Keratinocyte (primary cell): ENCODE data around the gene C1QTNF3. TPM values are rescaled to one million over a fixed set of nuclear protein-coding genes. Genes with fewer than 3 reads are reported as not detected.

Experiments used
- DNase-seq: peaks from one replicate; pipeline ENCODE4 v3.0.0-alpha.2; 2011; ENCODE audit warnings: low read depth, missing footprints, low spot score
- FAIRE-seq: peaks from 2 replicates; lab custom pipeline; 2011; peaks lifted over from hg19 to GRCh38; lab: Jason Lieb, UNC
- H2AFZ ChIP-seq: 2 replicates; pipeline ENCODE4 v1.6.0; 2012; ENCODE audit warnings: low read length, control low read depth, inconsistent platforms; ENCODE audit not compliant: control insufficient read depth
- H3K27ac ChIP-seq: 2 replicates; pipeline ENCODE4 v1.5.1; 2011; ENCODE audit warnings: low read length; ENCODE audit not compliant: control insufficient read depth, insufficient read depth
- H3K27me3 ChIP-seq: 3 replicates; pipeline ENCODE4 v1.6.0; 2011; ENCODE audit warnings: low read length; ENCODE audit not compliant: control insufficient read depth, insufficient read depth; ENCODE audit errors: extremely low read depth
- H3K36me3 ChIP-seq, 2 experiments: 2 replicates in 1 of 2; 3 replicates in 1 of 2; pipeline ENCODE4 v1.5.1; 2011; ENCODE audit warnings: low read length in 2 of 2, mild to moderate bottlenecking in 1 of 2; ENCODE audit not compliant: control insufficient read depth in 2 of 2, insufficient read depth in 2 of 2; ENCODE audit errors: extremely low read depth in 1 of 2
- H3K4me1 ChIP-seq: 3 replicates; pipeline ENCODE4 v1.5.1; 2011; ENCODE audit warnings: low read length; ENCODE audit not compliant: control insufficient read depth, insufficient read depth; ENCODE audit errors: extremely low read depth
- H3K4me2 ChIP-seq: 3 replicates; pipeline ENCODE4 v1.6.0; 2011; ENCODE audit warnings: low read depth, low read length; ENCODE audit not compliant: control insufficient read depth, insufficient read depth; ENCODE audit errors: extremely low read depth
- H3K4me3 ChIP-seq, 3 experiments: fragments of 200-600 bp in 1 of 3; sonication (generic) in 1 of 3; 2 replicates in 2 of 3; 3 replicates in 1 of 3; pipeline ENCODE4 v1.5.1; 2011 to 2016; ENCODE audit warnings: low read length in 3 of 3, mild to moderate bottlenecking in 3 of 3, control low read depth in 2 of 3, inconsistent platforms in 1 of 3, low read depth in 1 of 3, mixed read lengths in 1 of 3, mixed run types in 1 of 3, moderate library complexity in 1 of 3; ENCODE audit not compliant: control insufficient read depth in 2 of 3, insufficient read depth in 2 of 3; ENCODE audit errors: extremely low read depth in 1 of 3
- H3K79me2 ChIP-seq: 2 replicates; pipeline ENCODE4 v1.6.0; 2012; ENCODE audit warnings: low read length; ENCODE audit not compliant: control insufficient read depth, insufficient read depth
- H3K9ac ChIP-seq: 3 replicates; pipeline ENCODE4 v1.6.0; 2011; ENCODE audit warnings: low read length; ENCODE audit not compliant: control insufficient read depth, insufficient read depth; ENCODE audit errors: extremely low read depth
- H3K9me1 ChIP-seq: 3 replicates; pipeline ENCODE4 v1.6.0; 2011; ENCODE audit warnings: low read length; ENCODE audit not compliant: control insufficient read depth, insufficient read depth; ENCODE audit errors: extremely low read depth
- H3K9me3 ChIP-seq: 2 replicates; pipeline ENCODE4 v1.5.1; 2012; ENCODE audit warnings: low read depth, low read length; ENCODE audit not compliant: control insufficient read depth
- H4K20me1 ChIP-seq: 3 replicates; pipeline ENCODE4 v1.6.0; 2011; ENCODE audit warnings: low read length; ENCODE audit not compliant: control insufficient read depth, insufficient read depth; ENCODE audit errors: extremely low read depth
- CTCF ChIP-seq, 3 experiments: IDR thresholded peaks in 1 of 3; conservative IDR thresholded peaks in 1 of 3; optimal IDR thresholded peaks in 1 of 3; 2 replicates in 2 of 3; 3 replicates in 1 of 3; pipeline versions ENCODE3 to v1.5.1; 2011; ENCODE audit warnings: low read length in 3 of 3, mild to moderate bottlenecking in 3 of 3, moderate library complexity in 2 of 3, control low read depth in 1 of 3, inconsistent platforms in 1 of 3; ENCODE audit not compliant: insufficient read depth in 2 of 3; ENCODE audit errors: extremely low read depth in 1 of 3
- EZH2 ChIP-seq: IDR thresholded peaks from one replicate; pipeline ENCODE4 v1.6.1; 2012; ENCODE audit warnings: inconsistent platforms, mild to moderate bottlenecking, low read length, moderate library complexity
- dilution Hi-C: fragments of 300-500 bp; cut with MboI; formaldehyde crosslinking; loops from one replicate; pipeline ENCODE4 v1.7.0; 2020; ENCODE audit warnings: low sequenced_read_pairs; ENCODE audit not compliant: extremely low pct_ligation_motif_present
- polyA plus RNA-seq, 5 experiments: library from polyadenylated mRNA; depleted of rRNA in 3 of 5; stranded (reverse) in 3 of 5; stranded (forward) in 1 of 5; unstranded in 1 of 5; fragments of >200 nt; gene quantifications; 1 replicate in 1 of 5; 2 replicates in 3 of 5; 3 replicates in 1 of 5; pipeline versions ENCODE4 v1.2.1 to v1.2.3, GENCODE V29; 2011 to 2012; ENCODE audit warnings: missing spikeins in 2 of 5, low read depth in 1 of 5, low replicate concordance in 1 of 5

C1QTNF3 gene
- polyA plus RNA-seq, 1 donor (not counting 4 experiments of a cell fraction or from before 2014, with no cell fraction given) = 1.0 TPM

GRCh38 chr5:34055667-34056066, 12.7 kb upstream of the C1QTNF3 start:
- Histone ChIP-seq H3K79me2 (no peaks in the 10 kb centered on the region), H3K9ac (no peak overlapping the region), H4K20me1 (no peaks in the 10 kb centered on the region), H3K4me2 (no peak overlapping the region), H3K27me3 (no peaks in the 10 kb centered on the region), H3K4me1 (peaks cover 31% of the 10 kb centered on the region), H2AFZ (no peak overlapping the region), H3K9me3 (no peaks in the 10 kb centered on the region), H3K9me1 (no peaks in the 10 kb centered on the region), H3K4me3 (no peak overlapping the region), H3K36me3 (no peaks in the 10 kb centered on the region), H3K27ac (no peak overlapping the region)
- DNase-seq (no peak), FAIRE-seq (no peak)
- dilution Hi-C loops = no loop called here
- no peak for TF ChIP-seq EZH2
- no peak for TF ChIP-seq CTCF (optimal IDR thresholded peaks at IDR 0.05 in 1 of 3, IDR thresholded peaks at IDR 0.05 in 1 of 3, conservative IDR thresholded peaks at IDR 0.05 in 1 of 3; ENCODE audit: extremely low read depth in 1 of 3, insufficient read depth in 2 of 3, low read length in 3 of 3)

- Histone ChIP-seq H3K9ac (no peak overlapping the region), H3K9me3 (no peaks in the 10 kb centered on the region), H3K4me1 (peaks cover 31% of the 10 kb centered on the region), H3K36me3 (no peaks in the 10 kb centered on the region), H2AFZ (peak overlapping the region; percentile 83), H3K4me2 (no peak overlapping the region), H3K9me1 (no peaks in the 10 kb centered on the region), H3K27me3 (no peaks in the 10 kb centered on the region), H3K4me3 (no peak overlapping the region), H3K27ac (peak overlapping the region; percentile 67), H4K20me1 (no peaks in the 10 kb centered on the region), H3K79me2 (no peaks in the 10 kb centered on the region)
- TF ChIP-seq CTCF (optimal IDR thresholded peaks at IDR 0.05 in 1 of 3, IDR thresholded peaks at IDR 0.05 in 1 of 3, conservative IDR thresholded peaks at IDR 0.05 in 1 of 3; ENCODE audit: extremely low read depth in 1 of 3, insufficient read depth in 2 of 3, low read length in 3 of 3) = no peak
- no peak for TF ChIP-seq EZH2
- dilution Hi-C loops = no loop called here
- DNase-seq = no peak
- FAIRE-seq = no peak
Observed at GRCh38 chr5:34054400-34054729, 11.4 kb upstream of the C1QTNF3 start.
